Measurements from ENCODE around the gene PKDREJ.

DNA sequence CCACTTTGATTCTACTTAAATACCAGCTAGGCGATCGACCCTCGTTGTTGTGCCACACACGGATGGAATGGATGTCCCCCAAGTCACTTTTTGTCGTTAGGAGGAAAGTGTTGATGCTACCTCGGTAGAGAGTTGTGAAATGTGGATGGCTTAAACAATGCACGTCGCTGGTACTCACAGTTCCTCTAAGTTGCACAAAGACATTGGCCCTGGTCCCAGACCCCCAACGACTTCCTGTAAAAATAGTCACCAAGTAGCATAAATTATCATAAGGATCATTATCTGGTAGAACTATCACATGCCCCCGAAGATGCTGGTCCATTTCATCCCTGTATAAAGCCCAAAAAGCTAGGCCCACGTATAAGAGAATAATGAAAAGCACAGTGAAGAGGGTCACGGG lies 3.8 kb downstream of the PKDREJ start:
- no peak for TF ChIP-seq CTCF (conservative IDR thresholded peaks at IDR 0.05; ENCODE audit: low read depth in 2 of 2)
- TF ChIP-seq POLR2AphosphoS5 (IDR thresholded peaks at IDR 0.05; ENCODE audit: low read depth), result no peak
- no peak for TF ChIP-seq EZH2 (IDR thresholded peaks at IDR 0.05; ENCODE audit: low read depth, unreplicated experiment)
- TF ChIP-seq, protein P1, sequence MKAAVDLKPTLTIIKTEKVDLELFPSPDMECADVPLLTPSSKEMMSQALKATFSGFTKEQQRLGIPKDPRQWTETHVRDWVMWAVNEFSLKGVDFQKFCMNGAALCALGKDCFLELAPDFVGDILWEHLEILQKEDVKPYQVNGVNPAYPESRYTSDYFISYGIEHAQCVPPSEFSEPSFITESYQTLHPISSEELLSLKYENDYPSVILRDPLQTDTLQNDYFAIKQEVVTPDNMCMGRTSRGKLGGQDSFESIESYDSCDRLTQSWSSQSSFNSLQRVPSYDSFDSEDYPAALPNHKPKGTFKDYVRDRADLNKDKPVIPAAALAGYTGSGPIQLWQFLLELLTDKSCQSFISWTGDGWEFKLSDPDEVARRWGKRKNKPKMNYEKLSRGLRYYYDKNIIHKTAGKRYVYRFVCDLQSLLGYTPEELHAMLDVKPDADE (IDR thresholded peaks at IDR 0.05), result no peak
- TF ChIP-seq ZNF462 (CRISPR knock-in tag; IDR thresholded peaks at IDR 0.05), result no peak
- TF ChIP-seq EZH2phosphoT487 (IDR thresholded peaks at IDR 0.05; ENCODE audit: unreplicated experiment), result no peak
- TF ChIP-seq, protein P2, sequence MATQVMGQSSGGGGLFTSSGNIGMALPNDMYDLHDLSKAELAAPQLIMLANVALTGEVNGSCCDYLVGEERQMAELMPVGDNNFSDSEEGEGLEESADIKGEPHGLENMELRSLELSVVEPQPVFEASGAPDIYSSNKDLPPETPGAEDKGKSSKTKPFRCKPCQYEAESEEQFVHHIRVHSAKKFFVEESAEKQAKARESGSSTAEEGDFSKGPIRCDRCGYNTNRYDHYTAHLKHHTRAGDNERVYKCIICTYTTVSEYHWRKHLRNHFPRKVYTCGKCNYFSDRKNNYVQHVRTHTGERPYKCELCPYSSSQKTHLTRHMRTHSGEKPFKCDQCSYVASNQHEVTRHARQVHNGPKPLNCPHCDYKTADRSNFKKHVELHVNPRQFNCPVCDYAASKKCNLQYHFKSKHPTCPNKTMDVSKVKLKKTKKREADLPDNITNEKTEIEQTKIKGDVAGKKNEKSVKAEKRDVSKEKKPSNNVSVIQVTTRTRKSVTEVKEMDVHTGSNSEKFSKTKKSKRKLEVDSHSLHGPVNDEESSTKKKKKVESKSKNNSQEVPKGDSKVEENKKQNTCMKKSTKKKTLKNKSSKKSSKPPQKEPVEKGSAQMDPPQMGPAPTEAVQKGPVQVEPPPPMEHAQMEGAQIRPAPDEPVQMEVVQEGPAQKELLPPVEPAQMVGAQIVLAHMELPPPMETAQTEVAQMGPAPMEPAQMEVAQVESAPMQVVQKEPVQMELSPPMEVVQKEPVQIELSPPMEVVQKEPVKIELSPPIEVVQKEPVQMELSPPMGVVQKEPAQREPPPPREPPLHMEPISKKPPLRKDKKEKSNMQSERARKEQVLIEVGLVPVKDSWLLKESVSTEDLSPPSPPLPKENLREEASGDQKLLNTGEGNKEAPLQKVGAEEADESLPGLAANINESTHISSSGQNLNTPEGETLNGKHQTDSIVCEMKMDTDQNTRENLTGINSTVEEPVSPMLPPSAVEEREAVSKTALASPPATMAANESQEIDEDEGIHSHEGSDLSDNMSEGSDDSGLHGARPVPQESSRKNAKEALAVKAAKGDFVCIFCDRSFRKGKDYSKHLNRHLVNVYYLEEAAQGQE (IDR thresholded peaks at IDR 0.05; ENCODE audit: unreplicated experiment), result no peak
- TF ChIP-seq ZNF114 (CRISPR knock-in tag; IDR thresholded peaks at IDR 0.05), result no peak

Measured in GM23338 (cell line).